Endometrial microvascular endothelial cells (primary cell): ENCODE results near the gene MOGAT2. TPM values are rescaled to one million over a fixed set of nuclear protein-coding genes. Genes with fewer than 3 reads are reported as not detected.
"Not testable (repeated sequence)": the region's sequence is repeated elsewhere in the genome, so short reads cannot be mapped to it uniquely, and the experiment has no call there.

Experiments
- in situ Hi-C: cut with HindIII; loops from 2 replicates; pipeline ENCODE4 v1.10.0; 2017; ENCODE audit warnings: low sequenced_read_pairs, low pct_unique_long_range_greater_than_20kb; ENCODE audit errors: inconsistent ontology term
- total RNA-seq: library from RNA; depleted of rRNA; stranded (reverse); fragments of >200 nt; gene quantifications from one replicate; pipeline ENCODE4 v1.2.3, GENCODE V29; 2015; ENCODE audit errors: inconsistent ontology term

Gene MOGAT2
- not detected for total RNA-seq

DNA sequence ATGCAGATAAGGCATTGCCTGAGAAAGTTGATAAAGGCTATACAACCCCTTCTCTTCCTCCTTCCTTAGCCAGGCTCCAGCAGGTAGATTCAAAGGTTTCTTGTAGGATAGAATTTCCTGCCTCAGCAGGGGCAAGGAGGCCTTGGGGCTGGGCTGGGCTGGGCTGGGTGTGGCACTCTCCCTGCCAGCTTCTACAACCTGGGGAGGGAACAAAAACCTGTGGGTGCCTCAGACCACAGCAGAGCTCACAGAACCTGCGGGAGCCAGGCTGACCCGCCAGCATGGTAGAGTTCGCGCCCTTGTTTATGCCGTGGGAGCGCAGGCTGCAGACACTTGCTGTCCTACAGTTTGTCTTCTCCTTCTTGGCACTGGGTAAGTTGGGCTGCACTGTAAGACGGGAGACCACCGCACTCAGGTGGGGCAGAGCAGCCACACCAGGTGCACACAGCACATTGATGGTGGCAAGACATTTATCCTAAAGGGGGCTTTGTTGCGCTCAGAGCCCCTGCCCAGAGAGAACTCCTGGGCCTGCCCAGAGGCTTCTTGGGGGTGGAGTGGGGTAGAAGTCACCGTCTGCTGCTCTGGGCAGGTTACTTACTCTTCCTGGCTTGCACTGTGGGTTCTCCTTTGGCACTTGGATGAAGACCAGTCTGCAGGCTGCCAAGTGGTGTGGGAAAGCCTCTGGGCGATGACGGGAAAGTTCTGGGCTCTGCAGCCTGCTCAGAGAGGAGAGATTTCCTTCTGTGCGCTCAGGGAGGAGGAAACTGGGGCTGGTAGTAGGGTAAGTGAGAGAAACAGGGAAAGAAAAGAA, at the start of gene MOGAT2:
MOGAT2 (plus strand) TSS at position 231 of the 811 bp plus-strand sequence; CDS start at position 282, 51 bp downstream.
- in situ Hi-C loops = no loop called here

DNA sequence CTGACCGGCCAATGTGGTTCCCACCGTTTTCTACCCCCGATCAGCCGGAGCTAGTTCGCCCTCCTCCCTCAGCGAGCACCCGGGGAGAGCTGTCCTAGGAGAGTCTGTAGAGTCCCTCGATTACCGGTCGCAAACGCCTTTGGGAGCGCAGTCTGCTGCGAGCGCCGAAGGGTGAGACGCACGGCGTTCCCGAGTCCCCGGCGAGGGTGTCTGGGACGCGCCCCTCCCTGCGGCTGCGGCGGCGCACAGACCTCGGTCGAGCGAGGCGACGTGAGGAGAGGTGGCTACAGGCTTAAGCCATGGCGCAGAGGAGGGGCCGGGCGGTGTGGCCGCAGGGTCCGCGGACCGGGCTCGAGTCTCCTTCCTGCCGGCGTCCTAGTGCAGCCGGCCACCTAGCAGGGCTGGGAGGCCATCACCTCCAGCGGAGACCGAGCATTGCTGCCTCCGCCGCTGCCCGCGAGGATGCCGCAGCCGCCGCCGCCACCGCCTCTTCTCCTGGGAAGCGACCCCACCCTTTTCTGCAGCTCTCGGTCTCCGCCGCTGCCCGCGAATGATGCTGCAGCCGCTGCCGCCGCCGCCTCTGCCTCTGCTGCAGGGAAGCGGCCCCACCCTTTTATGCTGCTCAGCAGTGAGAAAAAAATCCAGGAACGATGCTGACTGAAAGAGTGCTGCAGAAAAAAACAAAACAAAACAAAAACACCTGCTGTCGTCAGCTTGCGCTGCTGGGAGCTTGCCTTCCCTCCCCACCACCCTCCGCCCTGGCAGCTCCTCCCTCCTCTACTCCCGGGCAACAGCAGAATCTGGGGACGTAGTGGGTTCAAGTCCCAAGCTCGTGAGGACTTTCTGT, 49.0 kb upstream of the MOGAT2 start, which contains the start of gene MAP6:
MAP6 (minus strand) TSS at position 588 of the 847 bp plus-strand sequence. CDS start 669 bp downstream, outside the sequence.
- in situ Hi-C loops = no loop called here

DNA sequence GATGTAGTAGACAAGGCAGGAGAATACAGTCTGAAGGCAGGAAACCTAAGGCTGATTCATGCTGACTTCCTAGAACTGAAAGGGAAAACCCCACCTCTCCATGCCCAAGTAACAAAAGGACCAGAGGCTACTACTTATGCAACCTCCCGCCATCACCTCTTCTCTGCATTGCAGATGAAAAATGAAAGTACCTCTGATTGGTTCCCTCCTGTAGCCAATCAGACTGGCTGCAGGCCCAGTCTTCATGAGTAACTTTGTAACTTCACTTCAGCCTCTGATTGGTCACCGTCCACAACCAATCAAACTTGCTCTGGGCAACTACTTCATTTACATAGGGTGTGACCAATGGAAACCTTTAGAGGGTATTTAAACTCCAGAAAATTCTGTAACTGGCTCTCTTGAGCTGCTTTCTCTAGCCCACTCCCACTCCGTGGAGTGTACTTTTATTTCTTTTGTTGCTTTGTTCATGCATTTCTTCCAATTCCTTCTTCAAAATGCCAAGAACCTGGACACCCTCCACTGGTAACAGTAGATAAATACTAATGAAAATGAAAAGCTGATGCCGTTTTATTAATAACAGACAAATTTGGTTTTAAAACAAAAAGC, 43.6 kb upstream of the MOGAT2 start:
- in situ Hi-C loops = no loop called here

DNA sequence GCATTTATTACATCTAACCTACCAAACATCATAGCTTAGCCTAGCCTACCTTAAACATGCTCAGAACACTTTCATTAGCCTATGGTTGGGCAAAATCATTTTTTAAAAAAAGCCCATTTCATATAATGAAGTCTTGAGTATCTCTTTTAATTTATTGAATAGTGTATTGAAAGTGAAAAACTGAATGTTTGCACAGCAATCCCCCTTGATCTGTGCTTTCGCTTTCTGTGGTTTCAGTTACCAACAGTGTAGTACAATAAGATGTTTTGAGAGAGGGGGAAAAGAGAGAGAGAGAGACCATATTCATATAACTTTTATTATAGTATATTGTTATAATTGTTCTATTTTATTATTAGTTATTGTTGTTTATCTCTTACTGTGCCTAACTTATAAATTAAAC, 40.4 kb upstream of the MOGAT2 start:
- in situ Hi-C loops = no loop called here

DNA sequence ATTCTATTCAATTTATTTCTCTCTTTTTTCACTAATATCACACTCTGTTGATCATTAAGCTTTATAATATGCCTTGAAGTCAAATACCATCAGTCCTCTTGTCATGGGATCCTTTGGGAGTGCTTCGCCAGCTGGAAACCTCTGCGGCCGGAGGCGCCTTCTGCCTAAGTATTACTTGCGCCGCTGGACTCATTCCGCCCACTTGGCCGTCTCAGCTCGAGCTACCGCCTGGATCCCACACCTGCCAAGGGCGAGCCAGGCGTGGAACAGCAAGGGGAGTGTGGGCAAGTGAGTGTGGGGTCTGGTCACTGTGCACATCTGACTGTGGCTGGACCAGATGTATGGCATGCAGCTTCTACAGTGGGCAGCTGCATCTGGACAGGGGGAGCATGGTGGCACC, 39.7 kb upstream of the MOGAT2 start:
- in situ Hi-C loops = no loop called here

DNA sequence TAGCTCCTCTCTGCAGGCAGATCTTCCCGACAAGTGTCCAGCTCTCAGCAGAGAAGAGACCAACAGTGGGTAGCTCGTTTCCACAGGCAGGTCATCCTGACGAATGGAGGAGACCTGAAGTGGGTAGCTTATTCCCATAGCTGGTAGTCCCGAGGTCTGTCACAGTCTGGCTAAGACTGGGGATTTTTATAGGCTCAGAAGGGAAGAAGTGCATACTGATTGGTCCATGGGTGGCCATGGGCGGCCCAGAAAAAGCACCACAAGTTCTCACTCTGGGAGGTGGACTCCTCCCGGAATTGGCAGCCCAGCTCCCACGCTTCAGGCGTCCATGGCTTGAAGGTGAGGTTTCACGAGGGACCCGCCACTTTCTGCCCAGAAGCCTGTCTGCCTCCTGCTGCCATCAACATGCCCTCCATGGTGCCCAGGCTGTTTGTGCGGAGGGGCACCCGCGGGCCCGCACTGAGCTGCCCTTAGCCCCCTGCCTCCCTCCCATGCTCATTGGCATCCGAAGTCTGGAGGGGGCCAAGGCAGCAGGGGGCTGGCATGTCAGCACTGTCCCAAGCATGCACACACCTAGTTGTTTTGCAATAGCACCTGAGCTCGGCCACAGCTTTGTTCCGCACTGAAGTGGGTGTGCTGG, 38.9 kb upstream of the MOGAT2 start:
- in situ Hi-C loops = no loop called here

DNA sequence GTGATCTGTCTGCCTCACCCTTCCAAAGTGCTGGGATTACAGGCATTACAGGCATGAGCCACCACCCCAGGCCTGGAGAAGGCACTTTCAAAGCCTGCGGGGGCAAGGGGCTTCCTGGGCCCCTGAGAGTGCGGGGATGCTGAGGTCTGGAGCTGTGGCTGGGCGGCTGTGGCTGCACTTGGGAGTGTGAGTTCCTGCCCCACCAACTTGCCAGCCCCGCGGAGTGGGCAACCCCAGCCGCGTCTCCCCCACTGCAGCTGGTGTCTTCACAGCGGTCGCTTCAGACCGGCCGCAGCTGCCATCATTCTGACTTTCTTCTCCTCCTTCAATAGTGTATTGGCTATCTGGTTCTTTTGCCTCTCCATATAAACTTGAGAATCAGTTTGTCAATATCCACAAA, 38.1 kb upstream of the MOGAT2 start:
- in situ Hi-C loops = no loop called here

DNA sequence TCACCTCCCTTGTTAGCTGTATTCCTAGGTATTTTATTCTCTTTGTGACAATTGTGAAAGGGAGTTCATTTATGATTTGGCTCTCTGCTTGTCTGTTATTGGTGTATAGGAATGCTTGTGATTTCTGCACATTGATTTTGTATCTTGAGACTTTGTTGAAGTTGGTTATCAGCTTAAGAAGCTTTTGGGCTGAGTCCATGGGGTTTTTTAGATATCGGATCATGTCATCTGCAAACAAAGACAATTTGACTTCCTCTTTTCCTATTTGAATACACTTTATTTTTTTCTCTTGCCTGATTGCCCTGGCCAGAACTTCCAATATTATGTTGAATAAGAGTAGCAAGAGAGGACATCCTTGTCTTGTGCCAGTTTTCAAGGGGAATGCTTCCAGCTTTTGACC, 33.8 kb upstream of the MOGAT2 start:
- in situ Hi-C loops = not testable (repeated sequence)

DNA sequence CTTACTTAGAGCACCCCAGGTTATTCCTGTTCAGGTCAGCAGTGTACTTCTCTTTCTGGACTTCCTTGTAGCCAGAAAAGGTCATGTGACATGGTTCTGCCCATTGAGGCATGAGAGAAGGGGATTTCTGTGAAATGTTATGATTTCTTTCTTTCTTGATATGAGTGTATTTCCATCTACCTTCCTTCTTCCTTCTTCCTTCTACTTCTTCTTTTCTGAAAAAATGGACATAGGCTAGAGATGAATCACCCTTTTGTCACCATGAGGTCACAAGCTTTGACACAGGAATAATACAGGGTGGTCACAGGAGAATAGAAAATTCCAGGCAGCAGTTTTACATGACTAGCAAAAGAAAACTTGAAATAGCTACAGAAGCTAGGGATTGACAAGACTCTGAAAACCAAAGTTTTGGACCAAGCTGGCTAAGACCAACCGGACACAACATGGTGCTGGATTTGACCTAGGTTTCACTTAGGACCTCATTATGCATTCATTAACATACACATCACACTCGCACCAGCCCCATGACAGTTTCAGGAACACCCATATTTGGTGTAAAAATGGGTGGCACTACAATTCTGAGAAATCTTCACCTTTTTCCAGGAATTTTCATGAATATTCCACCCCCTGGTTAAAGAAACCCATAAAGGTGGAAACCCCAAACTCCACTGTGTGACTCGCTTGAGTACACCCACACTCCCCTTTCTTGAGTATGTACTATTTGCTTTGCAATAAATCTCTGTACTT, 27.6 kb upstream of the MOGAT2 start:
- in situ Hi-C loops = no loop called here

DNA sequence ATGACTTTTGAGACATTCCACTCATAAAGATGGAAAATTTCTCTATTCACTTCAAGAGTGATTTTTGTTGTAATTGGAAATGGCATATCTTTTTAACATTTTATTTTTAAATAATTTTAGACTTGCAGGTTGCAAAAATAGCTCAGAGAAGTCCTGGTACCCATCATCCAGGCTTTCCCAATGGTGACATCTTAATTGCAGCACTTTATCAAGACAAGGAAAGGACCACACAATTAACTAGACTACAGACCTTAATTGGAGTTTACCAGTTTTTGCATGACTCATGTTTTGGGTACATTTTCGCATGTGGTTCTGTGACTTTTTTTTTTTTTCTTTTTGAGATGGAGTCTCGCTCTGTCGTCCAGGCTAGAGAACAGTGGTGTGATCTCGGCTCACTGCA, 25.8 kb upstream of the MOGAT2 start:
- in situ Hi-C loops = no loop called here

DNA sequence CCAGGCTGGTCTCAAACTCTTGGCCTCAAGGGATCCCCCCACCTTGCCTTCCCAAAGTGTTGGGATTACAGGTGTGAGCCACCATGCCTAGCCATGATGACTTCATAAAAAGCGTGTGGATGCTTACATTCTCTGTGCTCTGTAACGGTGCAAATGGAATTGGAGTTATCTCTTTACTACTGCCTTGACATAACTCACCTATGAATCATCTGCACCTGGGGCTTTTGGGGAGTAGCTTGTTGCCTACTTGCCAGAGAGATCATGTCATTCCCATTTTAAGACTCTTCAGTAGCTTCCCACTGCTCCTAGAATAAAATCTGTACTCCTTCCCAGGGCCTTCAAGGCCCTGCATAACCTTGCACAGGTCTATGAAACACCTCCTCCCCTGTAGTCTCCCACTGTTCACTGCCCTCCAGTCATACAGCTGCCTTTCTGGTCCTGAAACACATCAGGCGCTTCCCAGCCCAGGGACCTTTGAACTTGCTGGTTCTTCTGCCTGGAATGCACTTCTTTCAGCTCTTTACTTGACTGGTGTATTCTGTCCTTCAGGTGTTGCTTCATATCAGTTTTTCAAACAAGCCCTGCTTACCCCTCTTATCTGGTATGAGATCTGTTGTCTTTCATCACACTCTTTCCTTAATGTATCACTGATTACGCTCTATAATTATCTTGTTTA, 19.6 kb upstream of the MOGAT2 start:
- in situ Hi-C loops = no loop called here

DNA sequence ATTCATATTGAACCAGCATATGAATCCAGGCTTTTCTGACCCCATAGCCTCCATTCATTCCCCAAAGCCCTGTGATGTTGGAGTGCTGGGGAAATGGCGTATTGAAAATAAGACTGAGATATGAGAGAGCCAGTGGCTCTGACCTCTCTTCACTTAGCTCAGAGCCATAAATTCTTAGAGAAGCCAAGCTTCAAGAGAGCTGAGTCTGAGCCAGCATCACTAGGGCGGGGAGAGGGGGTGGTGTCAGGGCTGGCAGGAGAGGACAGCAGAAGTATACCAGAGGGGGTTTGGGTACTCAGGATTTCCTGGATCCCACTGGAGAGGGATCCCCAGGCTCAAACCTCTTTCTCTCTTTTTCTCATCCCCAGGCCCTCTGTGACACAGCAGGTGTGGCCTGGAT, 16.7 kb upstream of the MOGAT2 start:
- in situ Hi-C loops = no loop called here

DNA sequence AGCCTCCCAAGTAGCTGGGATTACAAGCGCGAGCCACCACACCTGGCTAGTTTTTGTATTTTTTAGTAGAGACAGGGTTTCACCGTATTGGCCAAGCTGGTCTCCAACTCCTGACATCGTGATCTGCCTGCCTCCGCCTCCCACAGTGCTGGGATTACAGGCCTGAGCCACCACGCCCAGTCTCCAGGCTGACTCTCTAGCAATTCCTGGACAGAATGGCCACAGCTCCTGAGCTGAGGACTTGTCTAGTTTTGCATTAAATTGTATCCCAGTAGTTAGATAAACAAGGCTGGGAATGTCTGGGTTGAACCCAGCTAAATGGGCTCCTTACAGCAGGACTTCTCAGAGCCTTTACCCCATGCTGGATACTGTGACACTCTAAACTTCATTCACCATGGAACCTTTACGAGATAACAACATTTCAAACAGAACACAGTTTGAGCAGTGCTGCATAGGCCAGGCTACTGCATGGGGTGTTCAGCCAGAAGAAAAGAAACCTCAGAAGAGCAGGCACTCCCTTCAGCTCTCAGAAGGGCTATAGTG, 13.9 kb upstream of the MOGAT2 start:
- in situ Hi-C loops = no loop called here

DNA sequence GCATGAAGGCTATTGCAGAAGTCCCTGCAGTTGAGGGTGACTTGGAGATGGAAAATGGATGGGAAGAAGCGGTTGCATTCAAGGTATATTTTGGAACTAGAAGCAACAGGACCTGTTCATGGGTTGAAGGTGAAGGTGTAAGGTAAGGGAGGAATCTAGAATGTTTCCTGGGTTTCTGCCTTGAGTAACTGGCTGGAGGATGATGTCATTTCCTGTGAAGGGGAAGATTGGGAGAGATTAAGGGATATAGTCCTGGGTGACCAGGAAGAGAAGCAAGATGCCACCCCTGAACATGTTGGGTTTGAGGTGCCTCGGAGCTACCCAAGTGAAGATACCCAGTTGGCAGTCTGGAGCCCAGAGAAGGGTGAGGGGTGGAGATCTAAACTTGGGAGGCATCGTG, 12.1 kb upstream of the MOGAT2 start:
- in situ Hi-C loops = no loop called here

DNA sequence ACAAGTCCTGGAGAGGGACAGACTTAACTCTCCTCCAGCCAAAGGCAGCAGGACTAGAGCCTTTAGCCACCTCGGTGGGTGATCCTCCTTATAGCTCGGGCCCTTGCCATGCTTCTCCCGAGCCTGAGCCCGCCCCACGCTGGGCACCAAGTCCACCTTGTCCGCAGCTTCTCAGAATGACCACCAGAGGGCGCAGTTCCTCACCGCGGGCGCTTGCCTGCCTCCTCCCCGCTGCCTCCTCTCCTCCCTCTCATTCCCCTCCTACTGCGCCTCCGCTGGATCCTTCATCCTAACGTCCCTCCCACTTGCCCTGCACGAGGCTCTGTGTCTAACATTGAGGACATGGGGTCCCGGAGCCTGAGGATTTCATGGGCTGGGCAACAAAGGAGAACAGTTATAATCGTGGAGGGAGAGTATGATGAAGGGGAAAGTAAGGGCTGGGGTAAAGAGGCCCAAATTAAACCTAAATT, 11.3 kb upstream of the MOGAT2 start:
- in situ Hi-C loops = no loop called here

DNA sequence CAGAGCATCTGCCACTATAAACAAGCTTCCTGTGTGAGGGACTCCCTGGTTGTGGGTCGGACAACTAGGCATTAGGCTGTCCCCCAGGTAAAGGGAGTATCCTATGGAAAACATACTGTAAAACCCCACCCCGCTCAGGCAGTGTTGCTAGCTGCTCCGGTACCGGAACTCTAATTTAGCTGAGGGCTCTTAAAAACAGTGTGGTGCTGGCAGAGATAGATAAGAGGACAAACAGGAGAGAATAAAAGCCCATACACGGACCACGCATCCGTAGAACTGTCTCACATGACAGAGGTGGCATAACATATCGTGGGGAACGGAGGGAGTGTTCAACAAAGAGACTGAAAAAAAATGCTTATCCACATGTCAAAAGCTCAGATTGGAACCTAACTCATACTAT, 3.4 kb upstream of the MOGAT2 start:
- in situ Hi-C loops = no loop called here

DNA sequence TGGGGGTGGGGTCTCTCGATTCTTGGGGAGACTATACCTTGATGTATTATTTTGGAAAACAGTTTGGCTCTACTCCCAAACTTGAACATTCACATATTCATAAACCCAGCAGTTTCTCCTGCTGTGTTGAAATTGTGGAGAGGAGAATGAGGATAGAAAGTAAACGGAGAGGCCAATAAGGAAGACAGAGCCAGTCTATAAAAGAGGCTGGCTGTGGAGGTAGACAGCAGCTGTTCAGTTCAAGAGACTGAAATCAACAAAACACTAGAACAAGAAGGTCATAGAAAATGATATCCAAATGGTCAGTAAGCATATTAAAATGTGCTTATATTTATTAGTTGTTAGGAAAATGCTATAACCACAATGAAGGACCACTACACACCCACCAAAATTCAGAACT, 1.9 kb upstream of the MOGAT2 start:
- in situ Hi-C loops = no loop called here

DNA sequence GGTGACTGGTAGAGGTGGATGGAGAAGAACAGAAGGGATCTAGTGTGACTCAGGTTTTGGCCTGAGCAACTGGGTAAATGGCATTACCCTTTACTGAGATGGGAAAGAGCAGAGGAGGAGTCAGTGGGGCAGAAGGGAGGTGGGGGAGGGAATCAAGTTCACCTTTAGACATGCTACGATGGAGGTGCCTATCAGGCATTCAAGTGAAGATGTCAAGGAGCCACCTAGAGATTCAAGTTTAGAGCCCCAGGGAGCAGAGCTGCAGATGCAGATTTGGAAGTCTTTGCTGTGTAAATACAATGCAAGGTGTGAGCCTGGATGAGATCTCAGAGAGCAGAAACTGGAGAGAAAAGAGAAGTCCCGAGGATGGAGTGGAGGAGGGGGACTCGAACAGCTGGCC, 979 bp upstream of the MOGAT2 start:
- in situ Hi-C loops = no loop called here
